ENCODE results near the gene PFDN5. TPM values are rescaled to one million over a fixed set of nuclear protein-coding genes. Genes with fewer than 3 reads are reported as not detected.
A peak's percentile ranks its signal among the peaks of the same experiment; 100 is the strongest.

The PFDN5 gene
- total RNA-seq, 1 donor = 323 TPM

- H3K4me3 ChIP-seq (ENCODE audit: insufficient read depth, low read length) = no peak overlapping the region
- H3K4me1 ChIP-seq (ENCODE audit: insufficient read depth, low read length) = no peaks in the 10 kb centered on the region
- H4K20me1 ChIP-seq (ENCODE audit: insufficient read depth, low read length) = no peaks in the 10 kb centered on the region
- H2AFZ ChIP-seq (ENCODE audit: low read length) = no peak overlapping the region
- TF ChIP-seq CTCF (IDR thresholded peaks at IDR 0.05; ENCODE audit: extremely low read depth, low read depth, low read length) = no peak
- H3K9me3 ChIP-seq (ENCODE audit: low read depth, low read length) = no peaks in the 10 kb centered on the region
- H3K36me3 ChIP-seq (ENCODE audit: insufficient read depth, low read length) = no peaks in the 10 kb centered on the region
- H3K79me2 ChIP-seq (ENCODE audit: insufficient read depth, low read length) = no peaks in the 10 kb centered on the region
- peaks cover 49% of the 10 kb centered on the region for H3K27me3 ChIP-seq (ENCODE audit: insufficient read depth, low read length)
- H3K4me2 ChIP-seq (ENCODE audit: insufficient read depth, low read length) = no peak overlapping the region
- no peak overlapping the region for H3K27ac ChIP-seq (ENCODE audit: low read depth, low read length)
- peak; percentile 31 for DNase-seq (ENCODE audit: insufficient read length, low spot score, missing footprints)
These were observed 37.4 kb downstream of the PFDN5 start for GRCh38 chr12:53332744-53333143.

GRCh38 chr12:53333289-53333688 lies 37.9 kb downstream of the PFDN5 start:
- no peak for TF ChIP-seq CTCF (IDR thresholded peaks at IDR 0.05; ENCODE audit: extremely low read depth, low read depth, low read length)
- Histone ChIP-seq H4K20me1 (ENCODE audit: insufficient read depth, low read length) (no peaks in the 10 kb centered on the region), H3K79me2 (ENCODE audit: insufficient read depth, low read length) (no peaks in the 10 kb centered on the region), H3K36me3 (ENCODE audit: insufficient read depth, low read length) (no peaks in the 10 kb centered on the region), H3K4me2 (ENCODE audit: insufficient read depth, low read length) (no peak overlapping the region), H3K27me3 (ENCODE audit: insufficient read depth, low read length) (peaks cover 54% of the 10 kb centered on the region), H2AFZ (ENCODE audit: low read length) (no peak overlapping the region), H3K4me1 (ENCODE audit: insufficient read depth, low read length) (no peaks in the 10 kb centered on the region), H3K9me3 (ENCODE audit: low read depth, low read length) (no peaks in the 10 kb centered on the region), H3K4me3 (ENCODE audit: insufficient read depth, low read length) (no peak overlapping the region), H3K27ac (ENCODE audit: low read depth, low read length) (no peak overlapping the region)
- peak; percentile 85 for DNase-seq (ENCODE audit: insufficient read length, low spot score, missing footprints)

- H3K36me3 ChIP-seq (ENCODE audit: insufficient read depth, low read length) = no peaks in the 10 kb centered on the region
- H4K20me1 ChIP-seq (ENCODE audit: insufficient read depth, low read length) = no peaks in the 10 kb centered on the region
- H3K27ac ChIP-seq (ENCODE audit: low read depth, low read length) = no peak overlapping the region
- H3K4me3 ChIP-seq (ENCODE audit: insufficient read depth, low read length) = no peak overlapping the region
- H3K27me3 ChIP-seq (ENCODE audit: insufficient read depth, low read length) = peaks cover 60% of the 10 kb centered on the region
- H3K4me1 ChIP-seq (ENCODE audit: insufficient read depth, low read length) = no peaks in the 10 kb centered on the region
- no peak for TF ChIP-seq CTCF (IDR thresholded peaks at IDR 0.05; ENCODE audit: extremely low read depth, low read depth, low read length)
- H2AFZ ChIP-seq (ENCODE audit: low read length) = no peak overlapping the region
- no peak overlapping the region for H3K4me2 ChIP-seq (ENCODE audit: insufficient read depth, low read length)
- peak; percentile 15 for DNase-seq (ENCODE audit: insufficient read length, low spot score, missing footprints)
- no peaks in the 10 kb centered on the region for H3K79me2 ChIP-seq (ENCODE audit: insufficient read depth, low read length)
- no peaks in the 10 kb centered on the region for H3K9me3 ChIP-seq (ENCODE audit: low read depth, low read length)
These were observed 38.5 kb downstream of the PFDN5 start for GRCh38 chr12:53333845-53334244.

GRCh38 chr12:53334822-53335221 lies 39.5 kb downstream of the PFDN5 start:
- peak; percentile 29 for DNase-seq (ENCODE audit: insufficient read length, low spot score, missing footprints)
- H3K4me1 ChIP-seq (ENCODE audit: insufficient read depth, low read length) = no peaks in the 10 kb centered on the region
- H3K36me3 ChIP-seq (ENCODE audit: insufficient read depth, low read length) = no peaks in the 10 kb centered on the region
- no peak overlapping the region for H3K4me3 ChIP-seq (ENCODE audit: insufficient read depth, low read length)
- H4K20me1 ChIP-seq (ENCODE audit: insufficient read depth, low read length) = no peaks in the 10 kb centered on the region
- no peak overlapping the region for H3K4me2 ChIP-seq (ENCODE audit: insufficient read depth, low read length)
- TF ChIP-seq CTCF (IDR thresholded peaks at IDR 0.05; ENCODE audit: extremely low read depth, low read depth, low read length) = no peak
- H3K27ac ChIP-seq (ENCODE audit: low read depth, low read length) = no peak overlapping the region
- peaks cover 64% of the 10 kb centered on the region for H3K27me3 ChIP-seq (ENCODE audit: insufficient read depth, low read length)
- H3K79me2 ChIP-seq (ENCODE audit: insufficient read depth, low read length) = no peaks in the 10 kb centered on the region
- H3K9me3 ChIP-seq (ENCODE audit: low read depth, low read length) = no peaks in the 10 kb centered on the region
- H2AFZ ChIP-seq (ENCODE audit: low read length) = no peak overlapping the region
